ENCODE measurements around the gene THSD4. TPM values are rescaled to one million over a fixed set of nuclear protein-coding genes. Genes with fewer than 3 reads are reported as not detected.

THSD4 gene
- total and polyA plus RNA-seq, 2 of the 8 experiments (the other 6 are each of a cell fraction or from before 2014, with no cell fraction given), result 2.5 to 6.2 TPM

DNA sequence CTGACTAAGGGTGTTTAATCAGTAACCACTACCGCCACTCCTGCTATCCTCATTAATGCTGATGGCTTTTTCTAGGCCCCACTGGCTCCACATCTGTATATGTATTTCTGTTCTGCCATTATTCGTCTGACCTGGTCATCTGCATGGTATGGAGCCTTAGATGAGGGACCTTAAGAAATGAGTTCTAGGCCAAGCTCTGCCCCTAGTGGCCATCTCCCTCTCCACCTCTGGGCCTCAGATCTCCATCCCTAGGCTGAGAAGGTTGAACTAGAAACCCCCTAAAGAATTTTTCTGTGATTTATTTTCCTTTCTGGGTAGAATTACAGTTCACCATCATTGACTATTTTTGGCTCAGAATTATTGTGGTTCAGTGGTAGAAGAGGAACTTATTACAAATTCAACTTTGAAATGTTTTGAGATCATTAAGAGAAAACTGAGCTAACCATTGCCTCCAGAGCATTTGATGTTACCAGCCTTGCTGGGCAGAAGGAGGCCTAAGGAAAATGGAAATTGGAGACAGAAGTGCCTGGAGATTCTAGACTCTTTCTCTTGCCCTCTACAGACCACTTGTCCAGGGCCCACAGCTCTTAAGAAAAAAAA, 369.9 kb downstream of the THSD4 start:
- Histone ChIP-seq H3K79me1 (ENCODE audit: low read depth, low read length) (no peaks in the 10 kb centered on the region), H4K5ac (ENCODE audit: insufficient read length, low read depth, low read length) (no peak overlapping the region), H2BK120ac (replicated peaks; ENCODE audit: low read depth, low read length) (no peak overlapping the region), H3K18ac (ENCODE audit: extremely low read depth, low read length) (no peak overlapping the region), H3K4me1 (replicated peaks in 1 of 4; ENCODE audit: control insufficient read depth in 3 of 4, insufficient read depth in 4 of 4, low read length in 3 of 4) (no peaks in the 10 kb centered on the region), H3K36me3 (ENCODE audit: control insufficient read depth in 2 of 4, insufficient read depth in 4 of 4, low read length in 3 of 4) (no peaks in the 10 kb centered on the region), H3K23ac (ENCODE audit: insufficient read length) (no peak overlapping the region), H4K8ac (ENCODE audit: extremely low read depth, insufficient read depth, low read length) (no peak overlapping the region), H2AK5ac (ENCODE audit: low read depth, low read length) (no peak overlapping the region), H4K20me1 (replicated peaks in 1 of 2; ENCODE audit: control insufficient read depth in 1 of 2, insufficient read depth in 2 of 2, low read length in 2 of 2) (no peaks in the 10 kb centered on the region), H3K9me3 (ENCODE audit: insufficient read depth in 2 of 2, low read depth in 1 of 2, low read length in 1 of 2) (peaks cover 0 to 2% of the 10 kb centered on the region in 2 experiments; a peak in 1 of 4 replicates), H3K27me3 (replicated peaks in 1 of 4; ENCODE audit: control insufficient read depth in 3 of 4, extremely low read depth in 1 of 4, insufficient read depth in 3 of 4, low read length in 3 of 4) (no peaks in the 10 kb centered on the region), H2BK20ac (ENCODE audit: low read length) (no peak overlapping the region), H3K4me2 (ENCODE audit: insufficient read depth in 1 of 2, low read depth in 2 of 2, low read length in 2 of 2) (no peak overlapping the region), H2BK12ac (ENCODE audit: low read depth, low read length) (no peak overlapping the region), H3K23me2 (ENCODE audit: low read depth, low read length) (no peaks in the 10 kb centered on the region), H3K27ac (ENCODE audit: low read depth, low read length) (no peak overlapping the region), H3K79me2 (ENCODE audit: control insufficient read depth in 1 of 2, insufficient read depth in 2 of 2, low read length in 2 of 2) (no peaks in the 10 kb centered on the region), H3K4ac (replicated peaks; ENCODE audit: insufficient read length, low read depth, low read length) (no peak overlapping the region), H3K14ac (ENCODE audit: insufficient read length) (no peak overlapping the region), H4K91ac (replicated peaks; ENCODE audit: insufficient read length, low read length) (no peak overlapping the region), H3K4me3 (ENCODE audit: extremely low read depth in 1 of 4, insufficient read depth in 2 of 4, low read depth in 3 of 4, low read length in 4 of 4) (no peak overlapping the region), H3K9ac (replicated peaks in 1 of 4; ENCODE audit: extremely low read depth in 1 of 4, low read depth in 3 of 4, low read length in 3 of 4) (no peak overlapping the region), H2BK15ac (ENCODE audit: low read length) (no peak overlapping the region), H3K56ac (replicated peaks; ENCODE audit: insufficient read length, low read depth, low read length) (no peak overlapping the region), H2BK5ac (ENCODE audit: low read depth, low read length) (no peak overlapping the region), H2AFZ (ENCODE audit: low read length) (no peak overlapping the region)
- TF ChIP-seq, protein P1, sequence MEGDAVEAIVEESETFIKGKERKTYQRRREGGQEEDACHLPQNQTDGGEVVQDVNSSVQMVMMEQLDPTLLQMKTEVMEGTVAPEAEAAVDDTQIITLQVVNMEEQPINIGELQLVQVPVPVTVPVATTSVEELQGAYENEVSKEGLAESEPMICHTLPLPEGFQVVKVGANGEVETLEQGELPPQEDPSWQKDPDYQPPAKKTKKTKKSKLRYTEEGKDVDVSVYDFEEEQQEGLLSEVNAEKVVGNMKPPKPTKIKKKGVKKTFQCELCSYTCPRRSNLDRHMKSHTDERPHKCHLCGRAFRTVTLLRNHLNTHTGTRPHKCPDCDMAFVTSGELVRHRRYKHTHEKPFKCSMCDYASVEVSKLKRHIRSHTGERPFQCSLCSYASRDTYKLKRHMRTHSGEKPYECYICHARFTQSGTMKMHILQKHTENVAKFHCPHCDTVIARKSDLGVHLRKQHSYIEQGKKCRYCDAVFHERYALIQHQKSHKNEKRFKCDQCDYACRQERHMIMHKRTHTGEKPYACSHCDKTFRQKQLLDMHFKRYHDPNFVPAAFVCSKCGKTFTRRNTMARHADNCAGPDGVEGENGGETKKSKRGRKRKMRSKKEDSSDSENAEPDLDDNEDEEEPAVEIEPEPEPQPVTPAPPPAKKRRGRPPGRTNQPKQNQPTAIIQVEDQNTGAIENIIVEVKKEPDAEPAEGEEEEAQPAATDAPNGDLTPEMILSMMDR (IDR thresholded peaks at IDR 0.05; ENCODE audit: control extremely low read depth in 1 of 3, insufficient read depth in 1 of 3, low read depth in 1 of 3, low read length in 3 of 3), result peak; percentile 35 to 73 (median 66)
- TF ChIP-seq RAD21 (IDR thresholded peaks at IDR 0.05 in 1 of 2, conservative IDR thresholded peaks at IDR 0.05 in 1 of 2; ENCODE audit: low read depth in 2 of 2, low read length in 2 of 2), result peak in 1 of 2 experiments; percentile 40; a peak in 2 of 4 replicates
- TF ChIP-seq SAP30 (IDR thresholded peaks at IDR 0.05; ENCODE audit: insufficient read depth, insufficient replicate concordance, low read length), result no peak
- TF ChIP-seq, protein P2, sequence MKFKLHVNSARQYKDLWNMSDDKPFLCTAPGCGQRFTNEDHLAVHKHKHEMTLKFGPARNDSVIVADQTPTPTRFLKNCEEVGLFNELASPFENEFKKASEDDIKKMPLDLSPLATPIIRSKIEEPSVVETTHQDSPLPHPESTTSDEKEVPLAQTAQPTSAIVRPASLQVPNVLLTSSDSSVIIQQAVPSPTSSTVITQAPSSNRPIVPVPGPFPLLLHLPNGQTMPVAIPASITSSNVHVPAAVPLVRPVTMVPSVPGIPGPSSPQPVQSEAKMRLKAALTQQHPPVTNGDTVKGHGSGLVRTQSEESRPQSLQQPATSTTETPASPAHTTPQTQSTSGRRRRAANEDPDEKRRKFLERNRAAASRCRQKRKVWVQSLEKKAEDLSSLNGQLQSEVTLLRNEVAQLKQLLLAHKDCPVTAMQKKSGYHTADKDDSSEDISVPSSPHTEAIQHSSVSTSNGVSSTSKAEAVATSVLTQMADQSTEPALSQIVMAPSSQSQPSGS (IDR thresholded peaks at IDR 0.05; ENCODE audit: low read length), result no peak
- no peak for TF ChIP-seq GTF2F1 (IDR thresholded peaks at IDR 0.05; ENCODE audit: borderline replicate concordance, low read depth, low read length)
- no peak for TF ChIP-seq PHF8 (conservative IDR thresholded peaks at IDR 0.05; ENCODE audit: low read depth, low read length)
- TF ChIP-seq EGR1 (IDR thresholded peaks at IDR 0.05; ENCODE audit: borderline replicate concordance, low read depth, low read length), result no peak
- ChIA-PET POLR2A (ENCODE audit: partially characterized antibody) (no interaction called here), CTCF (ENCODE audit: partially characterized antibody) (interaction anchor here (0.8 to 4.1 kb wide), 21 partner anchors 9 to 343 kb away, joined by 3 to 36 read pairs (median 4); no protein-coding TSS in a partner anchor)
- 90% methylated on average over 2 of the region's 2 CpGs; no CpG with 5 or more reads in 1 of the 2 experiments for WGBS, 2 experiments (ENCODE audit: extremely low coverage in 1 of 2, insufficient coverage in 1 of 2, insufficient read length in 1 of 2, insufficient replicate concordance in 2 of 2, low coverage in 1 of 2, low lambda C conversion rate in 2 of 2, missing lambda C conversion rate in 1 of 2)
- DNase-seq (ENCODE audit: low read depth in 1 of 2, low spot score in 2 of 2) (no peak), FAIRE-seq (peak; percentile 52)

All from H1 (cell line).